CD4-positive, alpha-beta T cell (primary cell): ENCODE results near the gene CPNE9. TPM values are rescaled to one million over a fixed set of nuclear protein-coding genes. Genes with fewer than 3 reads are reported as not detected.

Source experiments
- ATAC-seq: fragments of 200-7000 bp; cut with Tn5 transposase; one replicate; pipeline ENCODE4 v1.10.0; 2022; ENCODE audit warnings: mild to moderate bottlenecking; ENCODE audit not compliant: poor library complexity
- CTCF ChIA-PET: fragments of 350-600 bp; sonication (Branson Sonifier 250); formaldehyde crosslinking; loops from one replicate; lab custom pipeline; 2021; ENCODE audit warnings: antibody characterized with exemption, inconsistent platforms; lab: Charles Lee
- POLR2A ChIA-PET: fragments of 350-600 bp; sonication (Branson Sonifier 250); formaldehyde crosslinking; loops from one replicate; lab custom pipeline; 2021; ENCODE audit warnings: antibody characterized with exemption, inconsistent platforms; lab: Charles Lee
- DNase-seq, 14 experiments: peaks; one replicate each; pipeline ENCODE4 v3.0.0-alpha.2; 2013 to 2020; ENCODE audit warnings: mixed read lengths in 2 of 14
- H3K27ac ChIP-seq, 2 donors: one replicate each; pipeline versions ENCODE4 v1.5.1 to v1.7.0; 2013; ENCODE audit warnings: low read length in 2 of 2, low read depth in 1 of 2, mild to moderate bottlenecking in 1 of 2
- H3K27me3 ChIP-seq, 2 experiments: 1 replicate in 1 of 2; 2 replicates in 1 of 2; pipeline versions ENCODE4 v1.6.1 to v1.7.0; 2013; ENCODE audit warnings: low read length in 2 of 2, control low read depth in 1 of 2, mild to moderate bottlenecking in 1 of 2, moderate library complexity in 1 of 2; ENCODE audit not compliant: insufficient read depth in 2 of 2, control insufficient read depth in 1 of 2
- H3K36me3 ChIP-seq: one replicate; pipeline ENCODE4 v1.6.1; 2013; ENCODE audit warnings: low read length, control low read depth; ENCODE audit not compliant: insufficient read depth
- H3K4me1 ChIP-seq: one replicate; pipeline ENCODE4 v1.6.1; 2013; ENCODE audit warnings: low read length, control low read depth; ENCODE audit not compliant: insufficient read depth
- H3K4me3 ChIP-seq: one replicate; pipeline ENCODE4 v1.5.1; 2013; ENCODE audit warnings: mild to moderate bottlenecking, low read length, moderate library complexity
- H3K9me3 ChIP-seq, 2 experiments: 1 replicate in 1 of 2; 2 replicates in 1 of 2; pipeline versions ENCODE4 v1.6.1 to v1.7.0; 2013; ENCODE audit warnings: low read length in 2 of 2, mild to moderate bottlenecking in 2 of 2, control low read depth in 1 of 2, moderate library complexity in 1 of 2; ENCODE audit not compliant: control insufficient read depth in 1 of 2, insufficient read depth in 1 of 2
- H3K27ac Mint-ChIP-seq: one replicate; pipeline ENCODE4 v1.8.0; 2020; ENCODE audit warnings: mixed read lengths
- H3K27me3 Mint-ChIP-seq: one replicate; pipeline ENCODE4 v1.8.0; 2021; ENCODE audit warnings: mixed read lengths
- H3K36me3 Mint-ChIP-seq: one replicate; pipeline ENCODE4 v1.8.0; 2021; ENCODE audit warnings: low read depth, mixed read lengths
- H3K4me1 Mint-ChIP-seq: one replicate; pipeline ENCODE4 v1.8.0; 2021; ENCODE audit warnings: low read depth, mixed read lengths
- H3K4me3 Mint-ChIP-seq: one replicate; pipeline ENCODE4 v1.8.0; 2020; ENCODE audit warnings: mild to moderate bottlenecking, mixed read lengths
- H3K9me3 Mint-ChIP-seq: one replicate; pipeline ENCODE4 v1.8.0; 2020; ENCODE audit warnings: mixed read lengths
- CTCF ChIP-seq: fragments of 200-600 bp; IDR thresholded peaks from one replicate; pipeline ENCODE4 v1.8.0; 2022; ENCODE audit warnings: antibody characterized with exemption, mild to moderate bottlenecking
- intact Hi-C, 2 experiments: fragments of 100-400 bp; cut with DNase I in 1 of 2; cut with micrococcal nuclease in 1 of 2; formaldehyde crosslinking; loops; one replicate each; pipeline versions ENCODE4 v1.15.1 to v1.9.0; 2023 to 2025; cut with DNase I, micrococcal nuclease
- total RNA-seq, 174 experiments: library from RNA in 2 of 174; stranded (reverse) in 2 of 174; gene quantifications; one replicate each; pipeline ENCODE4 v1.2.3 and lab custom pipeline; 2021 to 2026

The CPNE9 gene
- total RNA-seq, 2 experiments from 2014 or later = 0.33 to 0.45 TPM

DNA sequence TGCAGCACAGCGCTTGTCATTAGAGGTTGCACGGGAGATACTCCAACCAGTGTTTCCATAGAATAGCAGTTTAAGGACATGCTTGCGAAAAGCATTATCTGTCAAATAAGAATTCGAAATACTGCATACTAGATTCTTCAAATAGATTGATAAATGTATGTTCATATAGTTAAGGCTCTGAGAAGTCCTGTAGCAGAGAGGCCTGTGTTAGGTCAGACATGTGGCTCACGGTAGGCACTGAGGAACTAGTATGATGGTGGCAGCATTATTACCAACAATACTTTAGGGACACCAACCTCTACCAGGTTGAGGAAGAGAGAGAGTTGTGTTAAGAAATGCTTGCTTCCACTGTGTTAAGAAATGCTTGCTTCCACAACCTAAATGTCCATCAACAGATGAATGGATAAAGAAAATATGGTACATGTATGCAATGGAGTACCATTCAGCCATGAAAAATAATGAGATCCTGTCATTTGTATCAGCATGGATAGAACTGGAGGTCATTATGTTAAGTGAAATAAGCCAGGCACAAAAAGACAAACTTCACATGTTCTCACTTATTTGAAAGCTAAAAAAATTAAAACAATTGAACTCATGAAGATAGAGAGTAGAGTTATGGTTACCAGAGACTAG, 39.4 kb upstream of the CPNE9 start:
- Histone ChIP-seq H3K27ac (no peak overlapping the region), H3K9me3 (no peaks in the 10 kb centered on the region), H3K4me3 (no peak overlapping the region), H3K27me3 (no peaks in the 10 kb centered on the region), H3K4me1 (no peaks in the 10 kb centered on the region), H3K36me3 (peaks cover 90% of the 10 kb centered on the region)
- ATAC-seq (no peak), DNase-seq (no peak)
- H3K27me3 Mint-ChIP-seq = no peaks in the 10 kb centered on the region
- no peaks in the 10 kb centered on the region for H3K9me3 Mint-ChIP-seq
- no peak overlapping the region for H3K27ac Mint-ChIP-seq
- intact Hi-C loops = no loop called here
- peaks cover 9% of the 10 kb centered on the region for H3K4me1 Mint-ChIP-seq
- H3K4me3 Mint-ChIP-seq = no peak overlapping the region
- POLR2A ChIA-PET = no interaction called here
- no peak for TF ChIP-seq CTCF
- peaks cover 91% of the 10 kb centered on the region for H3K36me3 Mint-ChIP-seq
- CTCF ChIA-PET = no interaction called here

DNA sequence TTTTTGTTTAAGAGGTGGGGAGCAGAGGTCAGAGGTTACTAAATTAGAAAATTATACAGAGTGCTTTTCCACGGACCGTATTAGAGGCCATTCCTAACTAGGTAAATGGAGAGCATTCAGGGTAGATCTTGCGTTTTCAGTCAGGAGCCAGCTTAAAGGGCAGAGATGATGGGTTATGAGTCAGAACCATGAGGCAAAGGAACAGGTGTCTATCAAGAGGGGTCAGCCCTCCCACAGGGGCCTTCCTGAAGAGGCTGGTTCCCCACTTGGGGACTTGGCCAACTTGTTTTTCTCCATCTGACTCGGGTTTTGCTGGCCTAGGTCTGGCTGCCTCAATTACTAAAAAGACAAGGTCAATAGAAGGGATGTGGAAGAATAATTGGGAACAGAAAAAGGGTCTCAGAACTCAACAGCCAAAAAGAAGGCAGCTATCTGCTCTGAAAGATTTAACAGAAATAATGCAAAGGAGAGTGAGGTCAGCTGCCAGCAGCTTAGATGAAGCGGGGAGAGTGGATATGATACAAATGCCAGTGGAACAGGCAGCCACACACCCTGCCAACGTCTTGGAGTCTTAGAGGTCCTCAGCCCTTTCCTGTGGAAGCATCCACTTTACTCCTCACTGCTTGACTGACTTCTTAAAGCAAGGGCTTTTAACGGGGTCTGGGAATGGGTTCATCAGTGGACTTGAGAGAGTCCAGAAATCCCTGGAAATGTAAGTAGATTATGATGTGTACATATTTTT, 36.8 kb upstream of the CPNE9 start:
- Mint-ChIP-seq H3K27me3 (no peaks in the 10 kb centered on the region), H3K4me3 (no peak overlapping the region), H3K9me3 (no peaks in the 10 kb centered on the region), H3K27ac (no peak overlapping the region), H3K36me3 (peaks cover 96% of the 10 kb centered on the region), H3K4me1 (no peaks in the 10 kb centered on the region)
- no peak overlapping the region for H3K27ac ChIP-seq
- no peak for DNase-seq
- no peak for TF ChIP-seq CTCF
- no peaks in the 10 kb centered on the region for H3K4me1 ChIP-seq
- POLR2A ChIA-PET = no interaction called here
- intact Hi-C loops = no loop called here
- no peak for ATAC-seq
- H3K9me3 ChIP-seq = no peaks in the 10 kb centered on the region
- H3K36me3 ChIP-seq = peaks cover 95% of the 10 kb centered on the region
- H3K27me3 ChIP-seq = no peaks in the 10 kb centered on the region
- CTCF ChIA-PET = no interaction called here
- no peak overlapping the region for H3K4me3 ChIP-seq

DNA sequence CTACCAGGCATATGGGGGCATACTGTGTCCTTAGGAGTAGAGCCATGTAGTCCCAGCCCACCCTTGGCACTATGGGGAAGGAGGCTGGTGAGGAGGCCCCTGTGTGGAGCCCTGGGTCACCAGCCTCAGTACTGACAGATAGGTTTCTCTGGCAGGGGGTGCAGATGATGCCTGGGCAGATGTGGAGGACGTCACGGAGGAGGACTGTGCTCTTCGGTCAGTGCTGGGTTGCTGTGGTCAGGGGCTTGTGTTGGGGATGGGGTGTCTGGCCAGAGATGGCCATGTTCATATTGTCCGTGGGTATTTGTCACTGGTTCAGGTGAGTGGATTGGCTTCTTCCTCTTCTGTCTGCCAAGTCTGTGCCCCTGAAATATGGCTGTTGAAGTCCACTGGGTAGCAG, 34.4 kb upstream of the CPNE9 start:
- CTCF ChIA-PET = no interaction called here
- no peaks in the 10 kb centered on the region for H3K4me1 ChIP-seq
- no peak for TF ChIP-seq CTCF
- H3K27me3 ChIP-seq = no peaks in the 10 kb centered on the region
- H3K9me3 ChIP-seq = no peaks in the 10 kb centered on the region
- Mint-ChIP-seq H3K27ac (no peak overlapping the region), H3K4me3 (no peak overlapping the region), H3K9me3 (no peaks in the 10 kb centered on the region), H3K27me3 (no peaks in the 10 kb centered on the region), H3K36me3 (peaks cover 98% of the 10 kb centered on the region), H3K4me1 (no peaks in the 10 kb centered on the region)
- peaks cover 95% of the 10 kb centered on the region for H3K36me3 ChIP-seq
- no peak overlapping the region for H3K4me3 ChIP-seq
- no peak for DNase-seq
- intact Hi-C loops = no loop called here
- ATAC-seq = no peak
- POLR2A ChIA-PET = interaction anchor here (1.8 kb wide), 1 partner anchor 20 kb away, joined by 11 read pairs; the partner anchor contains the start of gene MTMR14
- H3K27ac ChIP-seq = no peak overlapping the region
